Ascending aorta (tissue), 2 donors: Measurements from ENCODE around the gene LLPH. TPM values are rescaled to one million over a fixed set of nuclear protein-coding genes. Genes with fewer than 3 reads are reported as not detected.

Experiments
- DNase-seq, 2 donors: peaks; one replicate each; pipeline ENCODE4 v3.0.0-alpha.2; 2019; ENCODE audit warnings: low spot score in 2 of 2
- H3K27ac ChIP-seq, 2 donors: fragments of 200-600 bp; sonication (generic); one replicate each; pipeline ENCODE4 v1.5.1; 2016 to 2017; ENCODE audit warnings: mild to moderate bottlenecking in 1 of 2
- H3K27me3 ChIP-seq: fragments of 200-600 bp; sonication (generic); one replicate; pipeline ENCODE4 v1.5.1; 2017
- H3K36me3 ChIP-seq, 2 donors: fragments of 200-600 bp; sonication (generic); one replicate each; pipeline ENCODE4 v1.5.1; 2016
- H3K4me1 ChIP-seq, 2 donors: fragments of 200-600 bp; sonication (generic); one replicate each; pipeline ENCODE4 v1.5.1; 2016 to 2017; ENCODE audit warnings: mild to moderate bottlenecking in 1 of 2
- H3K4me3 ChIP-seq, 2 donors: fragments of 200-600 bp; sonication (generic); one replicate each; pipeline ENCODE4 v1.5.1; 2016 to 2017; ENCODE audit warnings: mild to moderate bottlenecking in 1 of 2
- H3K9me3 ChIP-seq, 2 donors: fragments of 200-600 bp; sonication (generic); one replicate each; pipeline ENCODE4 v1.5.1; 2016
- CTCF ChIP-seq, 3 experiments: fragments of 200-600 bp in 2 of 3; fragments of 450-650 bp in 1 of 3; sonication (generic) in 2 of 3; IDR thresholded peaks; one replicate each; pipeline ENCODE4 v1.5.1; 2016 to 2019; ENCODE audit warnings: antibody characterized with exemption in 3 of 3, mild to moderate bottlenecking in 1 of 3, moderate library complexity in 1 of 3
- intact Hi-C: fragments of 100-400 bp; cut with DNase I; formaldehyde crosslinking; loops from one replicate; pipeline ENCODE4 v1.15.1; 2023
- total RNA-seq: library from RNA; depleted of rRNA; stranded (reverse); fragments of >200 nt; gene quantifications from one replicate; pipeline ENCODE4 v1.1.0, GENCODE V29; 2016

Gene LLPH
- total RNA-seq, 1 donor from 2014 or later, result 0.21 TPM

- intact Hi-C loops, result loop anchor here (1.0 to 5.0 kb wide), 3 partner anchors 40 to 172 kb away; partner anchors contain the start of genes HELB and IRAK3
- peak overlapping the region; percentile 82 to 98 for H3K4me3 ChIP-seq
- H3K4me1 ChIP-seq, result peaks cover 0 to 6% of the 10 kb centered on the region in 2 donors
- H3K9me3 ChIP-seq, result no peaks in the 10 kb centered on the region
- peak overlapping the region in 1 of 2 donors; percentile 51 for H3K27ac ChIP-seq
- no peaks in the 10 kb centered on the region for H3K27me3 ChIP-seq
- no peak for TF ChIP-seq CTCF (IDR thresholded peaks at IDR 0.05)
- no peak for DNase-seq
- peaks cover 6 to 30% of the 10 kb centered on the region in 2 donors for H3K36me3 ChIP-seq
Observed at GRCh38 chr12:66129934-66130266, 650 bp downstream of the LLPH start.

GRCh38 chr12:66127650-66128049 lies 2.9 kb downstream of the LLPH start:
- Histone ChIP-seq H3K9me3 (no peaks in the 10 kb centered on the region), H3K27me3 (no peaks in the 10 kb centered on the region), H3K4me1 (peaks cover 0 to 6% of the 10 kb centered on the region in 2 donors), H3K4me3 (no peak overlapping the region), H3K36me3 (peaks cover 23 to 52% of the 10 kb centered on the region in 2 donors), H3K27ac (no peak overlapping the region)
- intact Hi-C loops, result no loop called here
- no peak for DNase-seq
- TF ChIP-seq CTCF (IDR thresholded peaks at IDR 0.05), result no peak

GRCh38 chr12:66120477-66120876 lies 10.1 kb downstream of the LLPH start:
- Histone ChIP-seq H3K4me3 (no peak overlapping the region), H3K9me3 (no peaks in the 10 kb centered on the region), H3K4me1 (peaks cover 0 to 8% of the 10 kb centered on the region in 2 donors), H3K27ac (no peak overlapping the region), H3K27me3 (no peaks in the 10 kb centered on the region), H3K36me3 (peaks cover 16 to 41% of the 10 kb centered on the region in 2 donors)
- TF ChIP-seq CTCF (IDR thresholded peaks at IDR 0.05), result no peak
- intact Hi-C loops, result no loop called here
- no peak for DNase-seq

- H3K9me3 ChIP-seq, result no peaks in the 10 kb centered on the region
- no peak for DNase-seq
- TF ChIP-seq CTCF (IDR thresholded peaks at IDR 0.05), result no peak
- H3K4me3 ChIP-seq, result no peak overlapping the region
- peaks cover 16 to 35% of the 10 kb centered on the region in 2 donors for H3K36me3 ChIP-seq
- H3K27me3 ChIP-seq, result no peaks in the 10 kb centered on the region
- peaks cover 0 to 8% of the 10 kb centered on the region in 2 donors for H3K4me1 ChIP-seq
- peak overlapping the region in 1 of 2 donors; percentile 49 for H3K27ac ChIP-seq
- intact Hi-C loops, result no loop called here
Observed at GRCh38 chr12:66119870-66120241, 10.7 kb downstream of the LLPH start.

- H3K27ac ChIP-seq, result no peak overlapping the region
- H3K4me1 ChIP-seq, result peaks cover 0 to 8% of the 10 kb centered on the region in 2 donors
- no peaks in the 10 kb centered on the region for H3K9me3 ChIP-seq
- peaks cover 15 to 30% of the 10 kb centered on the region in 2 donors for H3K36me3 ChIP-seq
- no peak for TF ChIP-seq CTCF (IDR thresholded peaks at IDR 0.05)
- H3K4me3 ChIP-seq, result no peak overlapping the region
- intact Hi-C loops, result no loop called here
- no peaks in the 10 kb centered on the region for H3K27me3 ChIP-seq
- DNase-seq, result no peak
Observed at GRCh38 chr12:66119229-66119869, 11.2 kb downstream of the LLPH start.
